ENCODE measurements around the gene ADARB1.

- TF ChIP-seq CTCF (IDR thresholded peaks at IDR 0.05; ENCODE audit: poor library complexity) (no peak), EZH2 (IDR thresholded peaks at IDR 0.05; ENCODE audit: borderline replicate concordance) (no peak)
Measured at GRCh38 chr21:45112371-45112770, 38.0 kb downstream of the ADARB1 start.
